Neuronal stem cell (in vitro differentiated cells): ENCODE measurements around the gene GATAD2B.
"Not testable (repeated sequence)": the region's sequence is repeated elsewhere in the genome, so short reads cannot be mapped to it uniquely, and the experiment has no call there.

Source experiments
- DNase-seq: peaks from one replicate; pipeline ENCODE4 v3.0.0-alpha.2; 2013; ENCODE audit warnings: low spot score
- H2AFZ ChIP-seq: one replicate; pipeline ENCODE4 v1.6.1; 2013; ENCODE audit warnings: mild to moderate bottlenecking, low read length, inconsistent platforms
- H2AK5ac ChIP-seq: 2 replicates; pipeline ENCODE4 v1.6.1; 2013; ENCODE audit warnings: low read depth, mild to moderate bottlenecking, inconsistent platforms, low read length, moderate library complexity, mixed read lengths
- H2BK120ac ChIP-seq: 2 replicates; pipeline ENCODE4 v1.6.1; 2013; ENCODE audit warnings: low read depth, mild to moderate bottlenecking, inconsistent platforms, low read length, moderate library complexity, mixed read lengths
- H2BK12ac ChIP-seq: one replicate; pipeline ENCODE4 v1.6.1; 2013; ENCODE audit warnings: low read length, inconsistent platforms
- H2BK15ac ChIP-seq: 2 replicates; pipeline ENCODE4 v1.6.1; 2013; ENCODE audit warnings: mild to moderate bottlenecking, low read length, inconsistent platforms, mixed read lengths
- H2BK5ac ChIP-seq: one replicate; pipeline ENCODE4 v1.6.1; 2013; ENCODE audit warnings: inconsistent platforms, mild to moderate bottlenecking, low read length, moderate library complexity
- H3K14ac ChIP-seq: one replicate; pipeline ENCODE4 v1.6.1; 2013; ENCODE audit warnings: low read length, inconsistent platforms
- H3K18ac ChIP-seq: 2 replicates; pipeline ENCODE4 v1.6.1; 2013; ENCODE audit warnings: low read length, inconsistent platforms
- H3K23ac ChIP-seq: 2 replicates; pipeline ENCODE4 v1.6.1; 2013; ENCODE audit warnings: low read depth, mild to moderate bottlenecking, mixed read lengths, low read length, inconsistent platforms; ENCODE audit not compliant: poor library complexity
- H3K27ac ChIP-seq: replicated peaks from 3 replicates; pipeline ENCODE4 v1.5.1; 2013; ENCODE audit warnings: low read length, inconsistent platforms
- H3K27me3 ChIP-seq, 3 experiments: 2 replicates each; pipeline ENCODE4 v1.6.1; 2013; ENCODE audit warnings: low read length in 3 of 3, mild to moderate bottlenecking in 2 of 3, inconsistent platforms in 1 of 3, low read depth in 1 of 3, mixed read lengths in 1 of 3, moderate library complexity in 1 of 3; ENCODE audit not compliant: control insufficient read depth in 3 of 3, insufficient read depth in 3 of 3
- H3K36me3 ChIP-seq, 2 donors: replicated peaks in 1 of 2; 2 replicates each; pipeline ENCODE4 v1.6.1; 2013; ENCODE audit warnings: low read length in 2 of 2; ENCODE audit not compliant: control insufficient read depth in 2 of 2, insufficient read depth in 2 of 2
- H3K4ac ChIP-seq: 2 replicates; pipeline ENCODE4 v1.6.1; 2013; ENCODE audit warnings: inconsistent platforms, mild to moderate bottlenecking, low read length, moderate library complexity
- H3K4me1 ChIP-seq, 2 donors: 1 replicate in 1 of 2; 2 replicates in 1 of 2; pipeline ENCODE4 v1.6.1; 2013; ENCODE audit warnings: low read length in 2 of 2, low read depth in 1 of 2; ENCODE audit not compliant: control insufficient read depth in 2 of 2, insufficient read depth in 1 of 2
- H3K4me2 ChIP-seq: one replicate; pipeline ENCODE4 v1.6.1; 2013; ENCODE audit warnings: mild to moderate bottlenecking, low read length, inconsistent platforms; ENCODE audit not compliant: insufficient read depth, poor library complexity, severe bottlenecking
- H3K4me3 ChIP-seq, 2 donors: 2 replicates each; pipeline ENCODE4 v1.5.1; 2013; ENCODE audit warnings: low read length in 2 of 2, mild to moderate bottlenecking in 2 of 2, inconsistent platforms in 1 of 2, moderate library complexity in 1 of 2
- H3K79me1 ChIP-seq: one replicate; pipeline ENCODE4 v1.6.1; 2013; ENCODE audit warnings: low read depth, mild to moderate bottlenecking, inconsistent platforms, low read length, moderate library complexity
- H3K9ac ChIP-seq: one replicate; pipeline ENCODE4 v1.6.1; 2013; ENCODE audit warnings: mild to moderate bottlenecking, low read depth, low read length, inconsistent platforms; ENCODE audit not compliant: poor library complexity
- H3K9me3 ChIP-seq, 2 donors: replicated peaks in 1 of 2; 2 replicates each; pipeline versions ENCODE3 to v1.6.1; 2013; ENCODE audit warnings: low read length in 2 of 2, mild to moderate bottlenecking in 2 of 2, inconsistent platforms in 1 of 2, low read depth in 1 of 2, mixed read lengths in 1 of 2, moderate library complexity in 1 of 2; ENCODE audit not compliant: control insufficient read depth in 2 of 2, insufficient read depth in 1 of 2
- H4K8ac ChIP-seq: one replicate; pipeline ENCODE4 v1.6.1; 2013; ENCODE audit warnings: low read depth, mild to moderate bottlenecking, inconsistent platforms, low read length, moderate library complexity
- H4K91ac ChIP-seq: one replicate; pipeline ENCODE4 v1.6.1; 2013; ENCODE audit warnings: low read length, low read depth, mild to moderate bottlenecking, inconsistent platforms; ENCODE audit not compliant: poor library complexity
- WGBS, 2 donors: extraction: QIAGEN DNeasy Blood & Tissue Kit; methylation state at CpG; one replicate each; pipeline ENCODE4 v1.1.7; 2013; ENCODE audit warnings: missing lambda C conversion rate in 2 of 2, mixed read lengths in 1 of 2; ENCODE audit not compliant: insufficient read length in 2 of 2, insufficient replicate concordance in 1 of 2; ENCODE audit errors: extremely low coverage in 2 of 2; 5-methylcytosine and 5-hydroxymethylcytosine counted together

Gene GATAD2B

DNA sequence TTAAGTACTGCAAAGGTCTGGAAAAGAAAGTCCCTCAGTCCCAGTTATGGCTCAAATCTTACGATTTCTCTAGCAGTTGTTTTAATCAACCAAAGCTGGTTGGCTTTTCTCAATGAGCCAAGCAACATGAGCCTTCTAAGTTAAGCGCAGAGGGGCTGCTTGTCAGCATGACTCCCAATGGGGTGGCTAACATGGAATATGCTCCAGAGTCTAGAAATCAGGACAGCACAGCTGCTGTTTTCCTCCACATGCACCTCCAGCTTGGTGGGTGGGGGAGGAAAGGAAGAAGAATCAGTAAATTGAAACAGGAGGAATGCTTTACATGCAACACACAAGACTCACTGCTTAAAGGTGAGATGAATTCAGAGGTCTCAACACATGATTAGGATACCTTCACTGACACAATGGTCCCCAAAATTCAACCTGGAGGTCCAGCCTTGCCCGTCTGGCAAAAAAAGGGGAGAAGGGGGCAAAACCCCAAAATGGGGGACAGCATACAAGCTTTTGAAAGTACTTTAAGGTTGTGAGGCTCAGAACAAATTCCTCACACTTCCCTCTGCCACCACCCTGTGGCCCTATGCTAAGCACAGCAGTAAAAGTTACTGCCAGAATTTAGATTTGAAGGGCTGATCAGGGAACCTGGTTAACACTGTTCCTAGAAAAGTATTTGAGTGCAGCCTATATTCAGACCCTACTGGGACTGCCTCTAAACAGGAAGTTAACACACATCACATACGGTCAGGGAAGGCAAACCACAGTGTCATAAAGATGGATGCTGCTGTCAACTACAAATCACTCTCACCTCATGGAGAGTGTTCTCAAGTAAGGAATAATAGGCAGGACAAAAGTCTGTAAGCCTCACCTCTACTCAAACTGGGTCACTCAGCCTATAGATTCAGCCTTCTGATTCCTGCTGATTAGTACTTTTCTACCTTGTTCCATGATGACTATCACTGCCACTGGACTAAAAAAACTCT is 2.6 kb downstream of the GATAD2B start:
- H4K8ac ChIP-seq: no peak overlapping the region
- H3K9ac ChIP-seq: no peak overlapping the region
- H2BK12ac ChIP-seq: no peak overlapping the region
- no peak overlapping the region for H2BK5ac ChIP-seq
- no peak overlapping the region for H3K18ac ChIP-seq
- no peaks in the 10 kb centered on the region for H3K9me3 ChIP-seq
- no peaks in the 10 kb centered on the region for H3K27me3 ChIP-seq
- H3K79me1 ChIP-seq: peaks cover 3% of the 10 kb centered on the region
- H3K4me1 ChIP-seq: peaks cover 15 to 17% of the 10 kb centered on the region in 2 donors
- peak overlapping the region; percentile 13 for H3K4me2 ChIP-seq
- H3K4me3 ChIP-seq: peak overlapping the region in 1 of 2 donors; percentile 69
- no CpG with 5 or more reads among the region's 4 CpGs for whole genome bisulfite sequencing, 2 donors
- no peak overlapping the region for H3K27ac ChIP-seq
- H2BK120ac ChIP-seq: no peak overlapping the region
- H3K36me3 ChIP-seq: peaks cover 4 to 35% of the 10 kb centered on the region in 2 donors
- H3K4ac ChIP-seq: no peak overlapping the region
- no peak overlapping the region for H2AFZ ChIP-seq
- no peak overlapping the region for H3K23ac ChIP-seq
- no peak overlapping the region for H2BK15ac ChIP-seq
- H2AK5ac ChIP-seq: no peak overlapping the region
- no peak for DNase-seq
- no peak overlapping the region for H4K91ac ChIP-seq
- no peak overlapping the region for H3K14ac ChIP-seq

DNA sequence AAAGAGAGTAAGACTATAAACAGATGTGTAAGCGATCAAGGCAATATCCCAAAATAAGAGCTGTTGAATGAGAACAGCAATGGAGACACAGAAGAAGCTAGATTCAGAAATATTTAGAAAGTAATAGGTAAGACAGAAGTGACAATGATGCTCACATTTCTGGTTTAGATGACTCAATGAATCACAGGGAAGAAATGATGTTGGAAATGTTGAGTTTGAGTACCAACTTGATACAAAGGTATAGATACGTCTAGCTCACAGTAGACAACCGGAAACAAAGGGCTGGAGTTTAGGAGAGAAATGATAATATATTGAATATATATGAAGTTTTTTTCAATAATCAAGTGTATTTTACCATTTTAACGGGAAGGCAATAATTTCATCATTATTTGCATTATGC is 6.5 kb downstream of the GATAD2B start:
- Histone ChIP-seq H3K4me2 (no peak overlapping the region), H3K9me3 (peaks cover 0 to 2% of the 10 kb centered on the region in 2 donors), H2AFZ (no peak overlapping the region), H2BK15ac (no peak overlapping the region), H3K4ac (no peak overlapping the region), H4K8ac (no peak overlapping the region), H3K79me1 (peaks cover 5% of the 10 kb centered on the region), H3K27me3 (no peaks in the 10 kb centered on the region), H3K4me3 (no peak overlapping the region), H3K23ac (no peak overlapping the region), H2AK5ac (no peak overlapping the region), H2BK5ac (no peak overlapping the region), H4K91ac (no peak overlapping the region), H2BK120ac (no peak overlapping the region), H3K9ac (no peak overlapping the region), H3K18ac (no peak overlapping the region), H3K14ac (no peak overlapping the region), H3K36me3 (peaks cover 4 to 48% of the 10 kb centered on the region in 2 donors), H3K4me1 (peaks cover 12 to 15% of the 10 kb centered on the region in 2 donors), H2BK12ac (no peak overlapping the region), H3K27ac (no peak overlapping the region)
- no CpG with 5 or more reads among the region's 4 CpGs for WGBS, 2 donors
- no peak for DNase-seq

DNA sequence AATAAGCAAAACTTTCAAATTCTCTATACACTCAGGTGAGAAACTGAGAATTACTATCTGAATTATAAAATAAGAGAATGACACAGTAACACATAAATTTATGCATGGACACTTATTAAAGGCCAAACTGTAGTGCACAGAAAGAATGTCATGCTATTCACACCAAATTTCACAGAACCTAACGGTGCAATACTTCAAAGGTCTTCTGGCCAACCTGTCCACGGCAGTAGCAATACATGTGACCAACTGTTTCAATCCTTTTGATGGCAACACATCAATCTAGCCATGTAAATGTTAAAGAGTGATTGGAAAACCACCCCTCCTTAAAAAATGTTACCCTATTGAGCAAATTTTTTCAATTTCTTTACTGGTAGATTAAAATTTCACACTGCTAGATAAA is 10.4 kb downstream of the GATAD2B start:
- no peak overlapping the region for H3K14ac ChIP-seq
- H3K18ac ChIP-seq: no peak overlapping the region
- H4K8ac ChIP-seq: no peak overlapping the region
- no CpG with 5 or more reads among the region's 2 CpGs for WGBS, 2 donors
- peaks cover 0 to 35% of the 10 kb centered on the region in 2 donors for H3K36me3 ChIP-seq
- no peak overlapping the region for H3K4me3 ChIP-seq
- no peak overlapping the region for H2AK5ac ChIP-seq
- H3K23ac ChIP-seq: no peak overlapping the region
- no peak overlapping the region for H3K4me2 ChIP-seq
- no peak overlapping the region for H3K4ac ChIP-seq
- no peak overlapping the region for H2BK15ac ChIP-seq
- no peak overlapping the region for H4K91ac ChIP-seq
- H3K27me3 ChIP-seq: no peaks in the 10 kb centered on the region
- no peak overlapping the region for H3K27ac ChIP-seq
- DNase-seq: no peak
- H3K79me1 ChIP-seq: peaks cover 5% of the 10 kb centered on the region
- no peak overlapping the region for H2AFZ ChIP-seq
- H3K9me3 ChIP-seq: peaks cover 0 to 2% of the 10 kb centered on the region in 2 donors
- H3K4me1 ChIP-seq: no peaks in the 10 kb centered on the region
- H3K9ac ChIP-seq: no peak overlapping the region
- H2BK120ac ChIP-seq: no peak overlapping the region
- no peak overlapping the region for H2BK12ac ChIP-seq
- H2BK5ac ChIP-seq: no peak overlapping the region

DNA sequence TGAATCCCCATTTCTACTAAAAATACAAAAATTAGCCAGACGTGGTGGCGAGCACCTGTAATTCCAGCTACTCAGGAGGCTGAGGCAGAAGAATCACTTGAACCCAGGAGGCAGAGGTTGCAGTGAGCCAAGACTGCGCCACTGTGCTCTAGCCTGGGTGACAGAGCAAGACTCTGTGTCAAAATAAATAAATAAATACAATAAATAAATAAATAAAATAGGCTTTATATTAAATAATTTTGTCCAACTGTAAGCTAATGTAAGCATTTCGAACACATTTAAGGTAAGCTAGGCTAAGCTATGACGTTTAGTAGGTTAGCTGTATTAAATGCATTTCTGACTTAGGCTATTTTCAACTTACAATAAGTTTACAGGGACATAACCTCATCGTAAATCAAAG is 12.2 kb downstream of the GATAD2B start:
- not testable (repeated sequence) for H4K91ac ChIP-seq, H3K23ac ChIP-seq, H3K79me1 ChIP-seq, H3K18ac ChIP-seq, H3K4ac ChIP-seq, H3K4me3 ChIP-seq, H3K9me3 ChIP-seq, H2BK5ac ChIP-seq, H3K9ac ChIP-seq, H3K14ac ChIP-seq, DNase-seq, H2AK5ac ChIP-seq, H3K27ac ChIP-seq, H3K27me3 ChIP-seq, H2BK15ac ChIP-seq, H2BK120ac ChIP-seq, H2AFZ ChIP-seq, H3K4me1 ChIP-seq, H4K8ac ChIP-seq, H3K4me2 ChIP-seq, H2BK12ac ChIP-seq
- WGBS, 2 donors: no CpG with 5 or more reads among the region's 6 CpGs
- peaks cover 0 to 36% of the 10 kb centered on the region in 2 donors for H3K36me3 ChIP-seq
